AG09309 (cell line): ENCODE results near the gene SLC25A33.

Source experiments
- DNase-seq: peaks from one replicate; pipeline ENCODE4 v3.0.0-alpha.2; 2010; ENCODE audit warnings: low read depth
- H3K4me3 ChIP-seq: 2 replicates; pipeline ENCODE4 v1.5.1; 2011; ENCODE audit warnings: mild to moderate bottlenecking, low read depth, low read length, moderate library complexity; ENCODE audit not compliant: control insufficient read depth
- CTCF ChIP-seq: IDR thresholded peaks from 2 replicates; pipeline ENCODE4 v1.5.1; 2011; ENCODE audit warnings: mild to moderate bottlenecking, low read depth, low read length, inconsistent platforms; ENCODE audit not compliant: insufficient read depth, control insufficient read depth; ENCODE audit errors: missing control alignments

Gene SLC25A33

GRCh38 chr1:9539165-9539828 lies at the start of gene SLC25A33:
TSS of gene SLC25A33 (plus strand) at chr1:9539465. CDS start at chr1:9539692, 227 bp downstream.
- DNase-seq: peak; percentile 79
- H3K4me3 ChIP-seq: peak within 1 kb of the TSS; percentile 69
- TF ChIP-seq CTCF: no peak

- no peak overlapping the region for H3K4me3 ChIP-seq
- peak; percentile 88 for TF ChIP-seq CTCF
- peak; percentile 27 for DNase-seq
Observed at GRCh38 chr1:9490605-9491339, 48.5 kb upstream of the SLC25A33 start.

GRCh38 chr1:9493326-9493725 lies 45.9 kb upstream of the SLC25A33 start:
- DNase-seq: no peak
- TF ChIP-seq CTCF: no peak
- H3K4me3 ChIP-seq: no peak overlapping the region

- TF ChIP-seq CTCF: peak; percentile 69
- DNase-seq: no peak
- peak overlapping the region; percentile 30 for H3K4me3 ChIP-seq
Observed at GRCh38 chr1:9494936-9495758, 44.1 kb upstream of the SLC25A33 start.

- H3K4me3 ChIP-seq: no peak overlapping the region
- no peak for DNase-seq
- no peak for TF ChIP-seq CTCF
Observed at GRCh38 chr1:9495854-9496374, 43.4 kb upstream of the SLC25A33 start.

GRCh38 chr1:9500756-9501754 lies 38.2 kb upstream of the SLC25A33 start:
- no peak for DNase-seq
- H3K4me3 ChIP-seq: no peak overlapping the region
- TF ChIP-seq CTCF: no peak
